Liver (tissue), 9 donors: ENCODE data around the gene STXBP1. TPM values are rescaled to one million over a fixed set of nuclear protein-coding genes. Genes with fewer than 3 reads are reported as not detected.

Experiments
- DNase-seq: peaks from one replicate; pipeline ENCODE4 v3.0.0-alpha.2; 2017; ENCODE audit warnings: low spot score
- H3K27ac ChIP-seq, 2 donors: one replicate each; pipeline ENCODE4 v1.7.0; 2013; ENCODE audit warnings: inconsistent platforms in 2 of 2, low read length in 2 of 2, control low read depth in 1 of 2, low read depth in 1 of 2, mild to moderate bottlenecking in 1 of 2
- H3K27me3 ChIP-seq, 4 donors: one replicate each; pipeline versions ENCODE4 v1.6.1 to v1.7.0; 2013; ENCODE audit warnings: low read length in 3 of 4, inconsistent platforms in 1 of 4, mild to moderate bottlenecking in 1 of 4, moderate library complexity in 1 of 4; ENCODE audit not compliant: control insufficient read depth in 4 of 4, insufficient read depth in 4 of 4
- H3K36me3 ChIP-seq, 4 donors: one replicate each; pipeline versions ENCODE4 v1.6.1 to v1.7.0; 2013; ENCODE audit warnings: low read length in 3 of 4, mild to moderate bottlenecking in 3 of 4, low read depth in 1 of 4, moderate library complexity in 1 of 4; ENCODE audit not compliant: control insufficient read depth in 4 of 4, insufficient read depth in 3 of 4
- H3K4me1 ChIP-seq, 4 donors: one replicate each; pipeline versions ENCODE4 v1.6.1 to v1.7.0; 2013; ENCODE audit warnings: low read length in 3 of 4, mild to moderate bottlenecking in 3 of 4, moderate library complexity in 1 of 4; ENCODE audit not compliant: control insufficient read depth in 4 of 4, insufficient read depth in 4 of 4
- H3K4me3 ChIP-seq, 3 donors: one replicate each; pipeline versions ENCODE4 v1.6.1 to v1.7.0; 2013; ENCODE audit warnings: low read length in 3 of 3, control low read depth in 1 of 3, low read depth in 1 of 3, mild to moderate bottlenecking in 1 of 3
- H3K9ac ChIP-seq, 2 donors: one replicate each; pipeline ENCODE4 v1.7.0; 2013; ENCODE audit warnings: low read length in 2 of 2, mild to moderate bottlenecking in 2 of 2, moderate library complexity in 2 of 2, control low read depth in 1 of 2, low read depth in 1 of 2
- H3K9me3 ChIP-seq, 4 donors: one replicate each; pipeline versions ENCODE4 v1.6.1 to v1.7.0; 2013; ENCODE audit warnings: low read length in 3 of 4; ENCODE audit not compliant: control insufficient read depth in 4 of 4
- ATF3 ChIP-seq: IDR thresholded peaks from 2 replicates; pipeline ENCODE4 v1.6.1; 2016; ENCODE audit warnings: antibody characterized with exemption
- CTCF ChIP-seq: fragments of 150-350 bp; IDR thresholded peaks from 2 replicates; pipeline ENCODE4 v1.5.1; 2017; ENCODE audit warnings: improper control_type of control experiment, low read depth, low read length; ENCODE audit not compliant: missing input control
- EGR1 ChIP-seq, 2 donors: IDR thresholded peaks; 2 replicates each; pipeline ENCODE4 v1.6.1; 2016 to 2018; ENCODE audit warnings: antibody characterized with exemption in 2 of 2, low read depth in 2 of 2
- FOXA1 ChIP-seq: IDR thresholded peaks from 2 replicates; pipeline ENCODE4 v1.6.1; 2016; ENCODE audit warnings: antibody characterized with exemption
- GABPA ChIP-seq, 2 donors: IDR thresholded peaks in 1 of 2; conservative IDR thresholded peaks in 1 of 2; 2 replicates each; pipeline ENCODE4 v1.6.1; 2016; ENCODE audit warnings: antibody characterized with exemption in 2 of 2, mild to moderate bottlenecking in 1 of 2, moderate library complexity in 1 of 2
- HNF4A ChIP-seq, 2 donors: conservative IDR thresholded peaks; 2 replicates each; pipeline ENCODE4 v1.6.1; 2016; ENCODE audit warnings: antibody characterized with exemption in 2 of 2, mild to moderate bottlenecking in 2 of 2
- RAD21 ChIP-seq, 2 donors: IDR thresholded peaks; 2 replicates each; pipeline ENCODE4 v1.6.1; 2016; ENCODE audit warnings: antibody characterized with exemption in 2 of 2, mild to moderate bottlenecking in 2 of 2
- REST ChIP-seq: IDR thresholded peaks from 2 replicates; pipeline ENCODE4 v1.6.1; 2016; ENCODE audit warnings: antibody characterized with exemption, mild to moderate bottlenecking
- RXRA ChIP-seq, 2 donors: IDR thresholded peaks; 2 replicates each; pipeline ENCODE4 v1.6.1; 2017 to 2018; ENCODE audit warnings: antibody characterized with exemption in 2 of 2, mild to moderate bottlenecking in 1 of 2
- YY1 ChIP-seq: IDR thresholded peaks from 2 replicates; pipeline ENCODE4 v1.6.1; 2016; ENCODE audit warnings: antibody characterized with exemption, mild to moderate bottlenecking
- WGBS: extraction: QIAGEN DNeasy Blood & Tissue Kit; methylation state at CpG from one replicate; pipeline ENCODE4 v1.1.7; 2013; 5-methylcytosine and 5-hydroxymethylcytosine counted together
- polyA plus RNA-seq, 2 donors: library from polyadenylated mRNA; stranded (reverse) in 1 of 2; unstranded in 1 of 2; fragments of 200-250 nt in 1 of 2; fragments of >200 nt in 1 of 2; fragmentation: Nextera tagmentation in 1 of 2; extraction: Ambion mirVana in 1 of 2; gene quantifications; one replicate each; pipeline versions ENCODE4 v1.2.1 to v1.2.3, GENCODE V29; 2013 to 2015
- total RNA-seq, 2 donors: library from RNA; depleted of rRNA; stranded (reverse); fragments of >200 nt; gene quantifications; one replicate each; pipeline ENCODE4 v1.2.3, GENCODE V29; 2014
- donor health status: healthy.
- donor health status: healthy.
- donor health status: healthy.
- donor health status: healthy.
- donor health status: healthy.

Gene STXBP1
- total and polyA plus RNA-seq, 4 donors = 1.7 to 4.6 (median 2.3) TPM

DNA sequence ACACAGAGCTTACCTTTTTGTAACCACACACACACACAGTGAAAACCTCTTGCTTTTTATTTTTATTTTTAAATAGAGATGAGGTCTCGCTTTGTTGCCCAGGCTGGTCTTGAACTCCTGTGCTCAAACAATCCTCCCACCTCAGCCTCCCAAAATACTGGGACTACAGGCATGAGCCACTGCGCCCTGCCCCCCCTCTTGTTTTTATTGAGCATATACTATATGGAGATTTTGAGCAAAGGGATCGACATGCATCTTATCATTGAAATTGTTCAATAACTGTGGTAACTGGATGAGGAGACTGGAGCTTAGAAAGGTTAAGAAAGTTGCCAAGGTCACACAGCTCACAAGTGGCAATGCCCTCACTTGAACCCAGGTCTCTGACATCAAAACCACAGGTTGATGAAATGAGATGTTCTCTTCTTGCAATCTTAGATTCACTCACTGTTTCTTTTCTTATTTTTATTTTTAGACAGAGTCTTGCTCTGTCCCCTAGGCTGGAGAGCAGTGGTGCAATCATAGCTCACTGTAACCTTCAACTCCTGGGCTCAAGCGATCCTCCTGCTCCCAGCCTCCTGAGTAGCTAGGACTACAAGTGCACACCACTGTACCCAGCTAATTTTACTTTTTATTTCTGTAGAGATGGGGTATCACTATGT lies 26.8 kb upstream of the STXBP1 start:
- no peaks in the 10 kb centered on the region for H3K4me1 ChIP-seq

DNA sequence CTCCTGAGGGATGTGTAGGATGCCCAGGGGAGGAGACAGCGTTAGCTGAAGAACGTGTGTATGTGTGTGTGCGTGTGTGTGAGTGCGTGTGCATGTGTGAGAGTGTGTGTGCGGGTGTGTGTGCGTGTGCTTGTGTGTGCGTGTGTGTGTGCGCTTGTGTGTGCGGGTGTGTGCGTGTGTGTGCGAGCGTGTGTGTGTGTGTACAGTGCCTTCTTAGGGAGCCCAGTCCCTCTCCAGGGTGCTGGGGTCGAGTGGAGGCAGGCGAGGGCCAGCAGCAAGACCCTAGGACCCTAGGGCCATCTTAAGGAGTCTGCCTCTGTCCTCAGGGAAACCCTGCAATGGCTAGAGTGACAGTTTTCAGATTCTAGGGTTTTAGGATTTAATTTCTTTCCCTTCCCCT lies 26.0 kb upstream of the STXBP1 start:
- WGBS = 73% methylated on average over 14 of the region's 14 CpGs
- Histone ChIP-seq H3K9ac (no peak overlapping the region), H3K9me3 (no peaks in the 10 kb centered on the region), H3K4me1 (no peaks in the 10 kb centered on the region), H3K36me3 (no peaks in the 10 kb centered on the region), H3K27ac (no peak overlapping the region), H3K27me3 (no peaks in the 10 kb centered on the region), H3K4me3 (no peak overlapping the region)
- no peak for TF ChIP-seq GABPA (IDR thresholded peaks at IDR 0.05 in 1 of 2, conservative IDR thresholded peaks at IDR 0.05 in 1 of 2)
- no peak for DNase-seq

More for the DNA sequence above, 26.8 kb upstream of the STXBP1 start:
- Histone ChIP-seq H3K27ac (no peak overlapping the region), H3K9ac (no peak overlapping the region), H3K27me3 (no peaks in the 10 kb centered on the region), H3K9me3 (no peaks in the 10 kb centered on the region), H3K4me3 (no peak overlapping the region), H3K36me3 (no peaks in the 10 kb centered on the region)
- TF ChIP-seq REST (no peak), ATF3 (no peak), YY1 (no peak), FOXA1 (no peak), HNF4A (conservative IDR thresholded peaks at IDR 0.05) (no peak), EGR1 (IDR thresholded peaks at IDR 0.05; ENCODE audit: low read depth in 2 of 2) (no peak)
- no peak for DNase-seq
- 96% methylated on average over 4 of the region's 4 CpGs for WGBS

- TF ChIP-seq CTCF = peak; percentile 91
- peak; percentile 92 to 95 for TF ChIP-seq RAD21 (IDR thresholded peaks at IDR 0.05)
- no peak for TF ChIP-seq ATF3
- TF ChIP-seq RXRA (IDR thresholded peaks at IDR 0.05) = peak; percentile 68 to 85
- Histone ChIP-seq H3K27me3 (no peaks in the 10 kb centered on the region), H3K9me3 (no peaks in the 10 kb centered on the region), H3K27ac (no peak overlapping the region), H3K4me3 (no peak overlapping the region), H3K9ac (no peak overlapping the region), H3K36me3 (no peaks in the 10 kb centered on the region), H3K4me1 (no peaks in the 10 kb centered on the region)
- DNase-seq = peak; percentile 72
- 51% methylated on average over 5 of the region's 5 CpGs for WGBS
These were observed 25.5 kb upstream of the STXBP1 start for GRCh38 chr9:127586537-127586936.
